NCI-H1105 (cell line): Measurements from ENCODE around the gene PSMB8.
"Not testable (repeated sequence)": the region's sequence is repeated elsewhere in the genome, so short reads cannot be mapped to it uniquely, and the experiment has no call there.

ENCODE experiments used
- DNase-seq: peaks from one replicate; lab custom pipeline; 2025; lab: John Stamatoyannopoulos, UW

The PSMB8 gene

DNA sequence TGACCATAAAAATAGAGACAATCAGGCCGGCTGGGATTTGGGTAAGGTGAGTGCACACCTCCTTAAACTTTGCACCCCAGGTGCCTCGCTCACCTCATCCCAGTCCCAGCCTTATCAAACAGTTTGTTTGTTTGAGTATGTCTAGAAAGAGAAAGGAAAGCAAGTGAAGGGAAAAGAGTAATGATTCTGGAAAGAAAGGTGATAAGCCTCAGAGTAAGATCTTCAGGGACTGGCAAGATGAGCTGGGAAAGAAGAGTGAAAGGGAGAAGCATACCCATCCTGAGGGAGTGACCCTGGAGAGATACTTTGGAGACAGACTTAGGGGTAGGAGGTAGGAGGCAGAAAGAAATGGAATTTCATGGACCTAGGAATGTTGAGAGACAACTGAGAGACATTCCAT lies 7.0 kb downstream of the PSMB8 start:
- no peak for DNase-seq

DNA sequence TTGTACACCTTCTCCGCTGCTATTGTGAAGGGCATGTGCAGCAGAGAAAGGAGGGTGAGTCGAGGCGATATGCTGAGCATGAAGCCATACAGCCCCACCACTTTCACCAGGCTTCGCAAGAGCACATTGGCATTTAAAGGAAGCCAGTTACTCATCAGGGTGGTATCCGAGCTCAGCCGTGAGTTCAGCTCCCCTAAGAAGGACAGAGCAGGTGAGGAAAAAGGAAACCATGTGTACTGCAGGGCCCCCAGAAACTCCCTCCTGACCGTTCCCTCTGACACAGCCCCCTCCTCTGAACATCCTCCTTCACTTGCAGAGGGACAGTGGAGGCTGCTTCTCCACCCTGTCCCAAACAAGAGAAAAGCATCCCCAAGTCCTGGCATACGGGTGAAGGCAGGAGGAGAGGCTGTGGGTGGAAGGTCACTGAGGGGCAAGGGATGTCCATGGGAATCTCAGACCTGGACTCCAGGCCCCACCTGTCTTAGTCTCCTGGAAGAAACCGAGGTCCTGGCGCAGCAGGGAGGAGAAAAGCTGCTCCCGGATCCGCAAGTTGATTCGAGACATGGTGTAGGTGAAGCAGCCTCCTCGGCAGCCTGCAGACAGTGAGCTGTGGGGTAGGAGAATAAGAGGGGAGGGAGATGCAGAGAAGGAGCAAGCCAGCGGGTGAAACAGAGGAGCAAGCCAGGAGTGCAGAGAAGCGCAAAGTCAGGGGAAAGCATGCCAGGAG lies 8.5 kb downstream of the PSMB8 start:
- no peak for DNase-seq

DNA sequence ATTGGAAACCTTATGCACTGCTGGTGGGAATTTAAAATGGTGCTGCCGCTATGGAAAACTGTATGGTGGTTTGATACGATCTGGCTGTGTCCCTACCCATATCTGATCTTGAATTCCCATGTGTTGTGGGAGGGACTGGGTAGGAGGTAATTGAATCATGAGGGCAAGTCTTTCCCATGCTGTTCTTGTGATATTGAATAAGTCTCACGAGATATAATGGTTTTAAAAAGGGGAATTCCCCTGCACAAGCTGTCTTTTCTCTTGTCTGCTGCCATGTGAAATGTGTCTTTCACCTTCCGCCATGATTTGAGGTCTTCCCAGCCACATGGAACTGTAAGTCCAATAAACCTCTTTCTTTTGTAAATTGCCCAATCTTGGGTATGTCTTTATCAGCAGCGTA lies 10.2 kb downstream of the PSMB8 start:
- DNase-seq, result no peak

GRCh38 chr6:32832535-32832934 lies 11.3 kb downstream of the PSMB8 start:
- DNase-seq, result no peak

- no peak for DNase-seq
Measured at GRCh38 chr6:32830936-32831335, 12.9 kb downstream of the PSMB8 start.

- no peak for DNase-seq
Measured at GRCh38 chr6:32830017-32830416, 13.8 kb downstream of the PSMB8 start.

DNA sequence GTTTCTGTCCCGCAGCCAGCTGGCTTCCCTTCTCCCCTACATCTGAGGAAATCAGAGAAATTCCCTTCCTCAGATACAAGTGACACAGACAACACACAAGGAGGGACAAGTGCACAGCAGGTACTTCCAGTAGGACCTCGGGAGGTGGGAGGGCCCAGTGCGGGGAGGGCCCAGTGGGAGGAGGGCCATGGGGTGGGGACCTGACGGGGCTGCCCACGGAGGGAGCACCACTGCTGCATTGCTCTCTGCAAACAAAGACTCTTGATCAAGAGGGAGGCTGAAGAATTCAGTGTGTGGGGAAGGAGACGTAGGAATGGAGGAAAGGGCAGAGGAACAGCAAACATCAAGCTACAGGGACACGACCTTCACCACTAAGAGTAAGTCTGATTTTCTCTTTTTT lies 14.4 kb downstream of the PSMB8 start:
- DNase-seq, result no peak

DNA sequence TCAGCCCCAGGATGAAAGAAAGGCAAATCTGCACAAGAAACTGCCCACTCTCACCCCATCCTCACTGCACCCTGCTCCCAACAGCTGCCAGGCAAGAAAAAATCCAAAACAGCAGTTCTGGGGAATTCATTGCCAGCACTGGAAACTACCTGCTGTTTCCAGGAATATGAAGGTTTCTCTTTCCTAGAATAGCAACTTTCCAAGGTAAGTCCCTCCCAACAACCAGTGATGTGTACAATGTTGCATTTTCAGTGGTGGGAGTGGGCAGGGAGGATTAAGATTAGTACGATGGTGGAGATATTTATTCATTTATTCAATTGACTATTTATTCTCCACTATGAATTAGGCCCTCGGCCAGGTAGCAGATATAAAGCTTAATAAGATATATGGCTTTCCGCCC lies 16.8 kb downstream of the PSMB8 start:
- no peak for DNase-seq

DNA sequence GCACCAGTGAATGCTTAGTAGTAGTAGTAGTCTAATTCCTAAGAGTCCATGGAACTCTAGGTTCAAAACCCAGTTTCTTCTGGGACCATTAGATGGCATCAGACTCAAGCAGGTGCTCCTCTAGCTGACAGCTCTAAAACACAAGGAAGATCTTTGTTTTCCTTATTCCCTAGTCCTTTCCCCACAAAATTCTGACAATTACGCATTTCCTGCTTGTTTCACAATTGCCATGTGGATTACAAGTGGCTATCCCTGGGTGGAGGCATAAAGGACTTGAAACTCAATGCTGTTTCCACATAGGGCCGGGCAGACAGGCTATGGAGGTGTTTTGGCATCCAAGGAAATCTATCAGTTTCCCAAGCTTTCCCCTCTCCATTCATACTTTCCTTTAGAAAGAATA lies 17.9 kb downstream of the PSMB8 start:
- DNase-seq, result no peak

GRCh38 chr6:32819729-32820128 lies 24.1 kb downstream of the PSMB8 start:
- DNase-seq, result no peak

DNA sequence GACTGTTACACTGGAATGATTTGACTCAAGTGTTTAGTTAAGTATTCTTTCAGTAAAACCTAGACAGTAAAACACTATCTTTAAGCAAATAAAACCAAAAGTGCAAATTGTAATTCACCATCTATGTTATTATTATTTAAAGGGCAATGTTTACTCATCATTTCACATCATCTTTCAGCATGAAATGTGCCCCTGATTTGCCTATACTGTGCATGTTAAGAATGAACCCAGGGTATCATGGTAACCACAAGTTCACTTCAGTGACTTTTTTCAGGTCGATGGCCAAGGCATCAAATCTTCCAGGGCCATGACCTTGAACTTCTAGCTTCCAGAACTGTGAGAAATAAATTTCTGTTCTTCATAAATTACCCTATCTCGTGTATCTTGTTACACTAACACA lies 25.0 kb downstream of the PSMB8 start:
- DNase-seq, result no peak

GRCh38 chr6:32816746-32817204 lies 27.1 kb downstream of the PSMB8 start, which contains the start of gene HLA-DOB:
TSS of gene HLA-DOB (minus strand) at chr6:32817002. CDS start at chr6:32816951, 51 bp downstream.
- no peak for DNase-seq

DNA sequence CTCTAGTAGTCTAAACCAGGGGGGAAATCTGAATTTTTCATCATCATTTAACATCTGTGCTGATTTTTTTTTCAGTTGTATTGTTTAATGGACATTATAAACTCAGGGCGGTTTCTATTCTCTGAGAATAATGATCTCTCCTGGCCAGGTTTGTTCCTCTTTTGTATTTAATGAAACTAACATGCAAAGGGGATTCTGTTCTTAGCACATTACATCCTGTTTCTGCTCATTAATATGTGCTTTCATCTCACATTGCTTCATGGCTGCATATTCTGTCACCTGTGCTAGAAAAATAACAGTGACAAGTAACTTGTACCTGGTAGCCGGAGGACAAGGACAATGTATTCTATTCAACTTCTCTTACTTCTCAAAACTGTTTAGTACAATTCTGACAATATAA lies 27.9 kb downstream of the PSMB8 start:
- DNase-seq, result no peak

- DNase-seq, result no peak
Measured at GRCh38 chr6:32815115-32815514, 28.7 kb downstream of the PSMB8 start.

GRCh38 chr6:32814145-32814544 lies 29.7 kb downstream of the PSMB8 start:
- no peak for DNase-seq

DNA sequence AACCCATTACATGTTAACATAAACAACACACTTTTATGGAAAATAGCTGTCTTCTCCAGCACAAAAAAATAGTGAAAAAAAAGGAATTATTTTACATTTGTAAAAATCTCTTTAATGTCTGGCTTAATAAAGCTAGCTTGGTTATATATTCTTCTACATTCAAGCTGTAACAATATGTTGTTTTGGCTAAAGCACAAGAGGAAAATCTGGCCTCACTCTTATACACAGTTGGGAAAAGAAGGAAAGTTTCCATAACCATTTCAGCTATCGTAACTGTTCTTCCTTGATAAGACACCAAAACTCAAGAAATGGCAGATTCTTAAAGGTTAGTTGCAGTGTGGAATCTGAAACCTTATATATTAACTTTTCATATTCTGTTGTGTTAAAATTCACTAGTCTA lies 34.7 kb downstream of the PSMB8 start:
- no peak for DNase-seq

- no peak for DNase-seq
Measured at GRCh38 chr6:32807020-32807580, 36.7 kb downstream of the PSMB8 start.

- DNase-seq, result not testable (repeated sequence)
Measured at GRCh38 chr6:32805404-32805803, 38.4 kb downstream of the PSMB8 start.

- DNase-seq, result no peak
Measured at GRCh38 chr6:32803416-32803815, 40.4 kb downstream of the PSMB8 start.

- no peak for DNase-seq
Measured at GRCh38 chr6:32799740-32800139, 44.1 kb downstream of the PSMB8 start.

DNA sequence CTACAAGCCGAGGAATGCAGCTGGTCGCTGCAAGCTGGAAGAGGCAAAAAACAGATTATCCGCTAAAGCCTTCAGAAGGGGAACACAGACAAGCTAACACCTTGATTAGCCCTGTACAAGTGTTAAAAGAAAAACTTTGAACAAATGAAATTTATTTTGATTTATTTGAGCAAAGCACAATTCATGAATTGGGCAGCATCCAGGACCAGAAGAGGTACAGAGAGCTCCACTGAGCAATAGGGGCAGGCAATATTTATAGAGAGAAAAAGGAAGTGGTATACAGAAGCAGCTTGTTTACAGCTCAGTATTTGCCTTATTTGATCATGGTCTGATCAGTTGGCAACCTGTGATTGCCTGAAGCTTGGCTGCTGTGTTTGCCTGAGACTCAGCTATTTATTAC lies 44.7 kb downstream of the PSMB8 start:
- no peak for DNase-seq

- peak; percentile 6 for DNase-seq
Measured at GRCh38 chr6:32796848-32797776, 46.7 kb downstream of the PSMB8 start.

GRCh38 chr6:32794510-32794909 lies 49.3 kb downstream of the PSMB8 start:
- DNase-seq, result no peak
